ENCODE results near the gene NAT10.
A peak's percentile ranks its signal among the peaks of the same experiment; 100 is the strongest.

The NAT10 gene

DNA sequence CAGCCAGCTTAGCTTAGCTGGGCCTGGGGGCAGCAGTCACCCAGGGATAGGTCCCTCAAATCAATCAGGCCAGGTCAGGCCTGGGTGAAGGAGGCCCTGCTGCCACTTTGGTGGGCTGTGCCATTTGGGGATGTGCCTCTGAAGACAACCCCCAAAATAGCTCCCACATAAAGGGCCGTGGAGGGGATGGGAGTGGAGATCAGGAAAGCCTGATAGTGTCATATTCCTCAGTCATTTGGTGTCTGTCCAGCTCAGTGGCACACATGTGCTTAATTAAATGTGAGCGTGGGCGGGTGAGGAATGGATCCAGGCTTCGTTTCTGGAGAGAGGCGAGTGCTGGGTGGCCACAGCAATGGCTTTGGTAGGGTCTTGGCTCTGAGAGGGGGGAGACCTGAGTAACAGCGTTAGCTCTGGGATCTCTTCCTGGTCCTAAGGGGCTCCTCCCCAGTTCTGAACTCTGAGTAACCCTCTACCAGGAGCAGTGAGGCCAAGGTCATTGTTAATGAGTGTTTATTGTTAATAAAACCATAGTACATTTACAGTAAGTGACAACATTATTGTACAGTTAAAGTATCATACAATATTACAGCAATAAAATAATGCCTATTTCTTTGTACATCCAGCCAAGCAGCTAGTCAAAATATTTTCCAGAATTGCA lies 45.2 kb downstream of the NAT10 start:
- DNase-seq = no peak

DNA sequence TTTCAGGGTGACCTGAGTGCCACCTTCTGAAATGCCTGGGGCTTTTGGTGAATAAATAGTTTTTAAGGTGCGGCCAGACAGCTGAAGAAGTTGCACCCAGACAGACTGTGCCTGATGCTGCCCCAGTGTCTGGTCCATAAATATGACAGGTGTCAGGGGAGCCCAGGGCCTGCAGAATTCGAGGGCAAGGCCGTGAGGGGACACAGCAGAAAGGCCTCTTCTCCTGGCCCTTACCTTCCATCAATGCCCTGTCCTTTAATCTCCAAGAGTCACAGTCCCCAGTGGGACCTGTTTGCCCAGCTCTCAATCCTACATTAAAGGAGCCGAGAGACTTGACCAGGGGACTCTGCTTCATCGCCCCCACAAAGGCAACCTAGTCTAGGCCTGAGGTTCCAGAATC lies 45.7 kb downstream of the NAT10 start:
- no peak for DNase-seq

- DNase-seq = no peak
These were observed 46.8 kb downstream of the NAT10 start for GRCh38 chr11:34151916-34152845.

DNA sequence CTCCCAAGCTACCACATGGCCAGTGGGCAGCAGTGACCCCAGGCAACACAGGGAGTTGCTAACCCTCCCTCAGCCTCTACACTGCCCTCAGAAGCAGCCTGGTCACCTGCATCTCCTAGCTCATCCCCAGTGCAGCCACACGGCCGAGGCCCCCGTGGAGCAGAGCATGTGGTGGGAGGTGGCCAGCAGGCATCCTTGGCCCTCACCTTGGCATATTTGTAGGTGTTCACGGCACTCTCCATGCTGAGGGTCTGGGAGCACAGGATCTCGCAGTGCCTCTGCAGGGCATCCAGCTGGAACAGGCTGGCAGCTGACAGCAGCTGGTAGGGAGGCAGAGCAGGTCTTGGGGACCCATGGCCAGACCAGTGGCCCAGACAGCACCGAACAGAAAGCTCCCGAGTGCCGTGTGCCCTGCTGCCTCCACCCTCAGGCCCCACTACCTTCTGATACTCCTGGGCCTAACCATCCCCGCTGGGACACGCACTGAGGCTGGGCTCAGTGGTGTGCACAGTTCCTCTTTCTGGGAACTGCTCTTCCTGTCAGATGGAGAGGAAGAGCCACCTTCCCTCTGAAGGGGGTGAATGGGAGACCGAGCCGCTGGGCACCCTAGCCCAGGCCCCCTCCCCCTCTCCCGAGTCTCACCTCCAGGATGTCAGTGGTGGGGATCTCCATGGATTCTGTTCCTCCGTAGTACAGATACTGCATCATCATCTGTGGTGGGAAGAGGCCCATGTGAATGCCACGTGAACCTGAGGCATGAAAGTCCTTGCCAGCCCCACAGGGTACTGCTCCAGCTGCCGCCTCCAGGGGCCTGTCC lies 48.8 kb downstream of the NAT10 start:
- DNase-seq = peak in 1 of 2 donors; percentile 34

- no peak for DNase-seq
These were observed 49.8 kb downstream of the NAT10 start for GRCh38 chr11:34155057-34155756.

DNA sequence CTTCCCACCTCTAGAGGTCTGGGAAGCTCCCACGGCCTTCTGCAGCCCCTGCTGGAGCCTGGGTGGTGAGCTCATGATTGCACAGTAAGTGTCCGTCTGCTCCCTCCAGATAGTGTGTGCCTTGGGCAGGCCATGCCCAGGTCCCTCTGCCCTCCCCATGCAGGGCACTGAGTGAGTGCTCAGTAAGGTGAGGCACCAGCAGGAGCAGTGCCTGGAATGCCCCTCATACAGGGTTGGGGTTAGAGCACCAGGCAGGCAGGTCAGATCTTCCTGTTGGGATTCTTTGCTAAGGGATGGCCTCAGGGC lies 50.3 kb downstream of the NAT10 start:
- DNase-seq = no peak

GRCh38 chr11:34157163-34157562 lies 51.7 kb downstream of the NAT10 start:
- no peak for DNase-seq

- DNase-seq = no peak
These were observed 53.2 kb downstream of the NAT10 start for GRCh38 chr11:34158661-34159060.

DNA sequence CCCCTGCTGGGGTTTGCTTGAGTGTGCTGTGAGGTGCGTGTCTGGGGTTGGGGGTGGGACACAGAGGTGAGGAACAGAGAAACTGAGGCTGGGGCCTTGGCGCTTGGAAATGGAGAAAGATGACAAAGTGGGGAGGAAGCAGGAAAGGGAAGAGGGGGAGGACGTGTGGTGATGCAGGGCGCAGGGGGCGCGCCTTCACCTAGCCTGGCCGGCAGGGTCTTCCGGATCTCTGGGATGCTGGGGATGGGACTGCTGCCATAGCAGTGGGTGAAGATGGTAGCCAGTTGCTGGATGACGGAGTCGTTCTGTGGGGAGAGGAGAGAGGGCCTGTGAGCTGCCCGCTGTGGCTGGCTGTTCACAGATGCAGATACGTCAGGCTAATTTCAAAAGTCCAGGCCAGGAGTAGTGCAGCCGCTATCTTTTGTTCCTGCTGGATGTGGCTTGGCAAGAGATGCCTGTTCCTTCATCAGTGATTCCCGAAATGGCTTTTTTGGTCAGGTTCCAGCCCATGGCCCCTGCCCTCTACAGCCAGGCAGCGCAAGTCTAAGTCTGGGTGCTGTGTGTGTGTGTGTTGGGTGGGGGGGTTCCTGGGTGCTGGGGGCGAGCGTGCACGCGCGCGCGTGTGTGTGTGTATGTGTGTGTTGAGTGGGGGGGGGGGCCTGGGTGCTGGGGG lies 54.8 kb downstream of the NAT10 start:
- no peak for DNase-seq

DNA sequence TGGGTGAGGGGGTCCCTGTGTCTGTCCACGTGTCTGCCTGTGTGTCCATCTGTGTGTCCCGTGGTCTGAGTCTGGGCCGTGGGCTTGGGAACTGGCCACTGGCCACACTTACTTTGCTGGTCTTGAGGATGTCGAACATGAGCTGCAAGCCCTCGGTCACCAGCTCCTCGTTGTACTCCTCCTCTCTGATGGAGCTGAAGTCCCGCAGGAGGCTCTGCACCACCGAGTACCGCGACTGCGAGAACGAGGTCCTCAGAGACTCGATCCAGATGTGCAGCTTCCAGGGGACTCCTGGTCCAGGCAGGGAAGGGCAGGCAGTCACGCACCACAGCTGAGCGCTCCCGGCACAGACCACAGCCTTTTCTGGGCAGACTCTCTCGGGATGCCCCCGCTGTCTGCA lies 55.4 kb downstream of the NAT10 start:
- no peak for DNase-seq

- no peak for DNase-seq
These were observed 55.9 kb downstream of the NAT10 start for GRCh38 chr11:34161361-34161760.

DNA sequence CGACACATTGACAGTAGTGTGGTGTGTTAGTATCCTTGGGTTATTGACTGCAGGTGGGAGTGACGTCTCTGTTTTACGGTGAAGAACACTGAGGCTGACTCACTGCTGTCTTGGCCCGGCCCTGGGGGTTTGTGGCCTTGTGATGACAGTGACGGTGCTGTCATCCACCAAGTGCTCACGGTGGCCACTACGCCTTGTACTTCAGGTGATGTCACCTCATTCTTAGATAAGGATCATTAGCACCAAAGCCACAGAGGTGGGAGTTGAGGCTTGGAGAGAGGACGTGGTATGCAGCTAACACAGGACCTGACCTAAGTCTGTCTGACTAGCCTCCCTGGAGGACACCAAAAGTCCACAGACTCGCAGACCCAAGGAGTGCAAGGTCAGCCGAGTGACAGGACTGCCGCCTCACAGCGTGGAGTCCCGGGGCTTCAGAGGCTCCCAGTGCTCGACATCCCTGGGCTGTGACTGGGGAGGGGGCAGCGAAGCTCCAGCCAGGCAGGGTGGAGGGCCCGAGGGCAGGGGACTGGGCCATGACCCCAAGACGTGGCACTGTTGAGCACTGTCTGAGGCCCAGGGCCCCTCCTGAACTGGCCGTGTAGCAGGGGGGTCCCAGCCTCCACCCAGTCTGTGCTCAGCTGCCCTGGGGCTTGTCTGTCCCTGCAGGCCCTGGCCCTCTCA lies 56.5 kb downstream of the NAT10 start:
- no peak for DNase-seq

GRCh38 chr11:34162493-34162820 lies 57.0 kb downstream of the NAT10 start:
- no peak for DNase-seq

GRCh38 chr11:34162856-34163255 lies 57.4 kb downstream of the NAT10 start:
- no peak for DNase-seq

- DNase-seq = no peak
These were observed 59.7 kb downstream of the NAT10 start for GRCh38 chr11:34165121-34165520.

GRCh38 chr11:34165786-34166555 lies 60.5 kb downstream of the NAT10 start:
- no peak for DNase-seq

GRCh38 chr11:34166806-34167740 lies 61.6 kb downstream of the NAT10 start:
- no peak for DNase-seq

DNA sequence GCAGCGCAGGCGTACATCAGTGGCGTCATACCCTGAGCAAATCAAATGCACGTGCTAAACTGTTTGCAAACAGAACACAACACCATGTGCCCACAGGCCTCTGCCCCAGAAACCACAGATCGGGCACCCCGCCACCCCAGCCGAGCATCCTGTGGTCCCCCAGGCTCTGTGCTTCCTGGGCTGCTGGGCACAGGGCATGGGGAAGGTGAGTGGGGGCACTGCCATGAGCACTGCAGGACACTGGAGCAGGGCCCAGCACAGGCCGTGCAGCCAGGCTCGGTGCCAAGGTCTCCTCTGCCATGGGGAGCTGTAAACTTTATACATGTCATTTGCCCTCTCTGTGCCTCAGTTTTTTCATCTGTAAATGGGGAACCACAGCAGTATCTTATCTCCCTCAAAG lies 62.5 kb downstream of the NAT10 start:
- no peak for DNase-seq

DNA sequence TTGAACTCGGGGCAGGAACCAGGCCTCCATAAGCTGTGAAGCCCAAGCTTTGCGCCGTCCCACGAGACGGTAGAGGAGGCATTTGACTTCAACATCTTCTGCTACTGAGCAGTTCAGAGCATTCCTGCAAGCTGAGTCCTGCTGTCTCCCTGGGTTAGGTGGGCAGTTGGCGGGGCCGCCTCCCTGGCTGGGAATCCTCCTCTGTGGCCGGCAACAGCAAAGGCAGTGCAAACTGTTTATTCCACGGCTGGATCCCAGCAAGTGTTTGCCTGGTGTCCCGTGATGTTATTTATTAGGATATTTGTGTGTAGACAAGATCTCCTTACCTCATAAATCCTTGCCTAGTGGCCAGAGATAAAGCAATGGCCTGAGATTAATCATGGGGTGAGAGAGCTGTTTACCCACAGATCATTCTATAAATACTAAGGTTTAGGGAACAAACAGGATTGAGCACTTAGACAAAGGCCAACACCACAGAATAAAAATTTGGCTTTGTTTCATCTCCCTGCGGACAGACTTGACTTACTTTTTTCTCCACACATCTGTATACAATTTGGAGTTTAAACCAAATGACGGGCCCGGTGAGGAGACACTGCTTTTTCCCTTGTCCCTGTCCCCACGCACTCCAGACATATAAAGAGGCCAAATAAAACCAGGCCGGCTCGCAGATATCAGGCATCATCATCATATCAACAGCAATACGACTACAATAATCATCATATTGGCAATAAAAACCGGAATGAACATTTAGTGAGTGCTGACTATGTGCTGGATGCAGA lies 63.4 kb downstream of the NAT10 start:
- no peak for DNase-seq
